GF-D8 (cell line): ENCODE data around the gene ATG7.
"Not testable (repeated sequence)": the region's sequence is repeated elsewhere in the genome, so short reads cannot be mapped to it uniquely, and the experiment has no call there.

Experiments
- DNase-seq: peaks from one replicate; lab custom pipeline; 2025; lab: John Stamatoyannopoulos, UW

The ATG7 gene

GRCh38 chr3:11434563-11435096 lies 162.4 kb downstream of the ATG7 start:
- no peak for DNase-seq

GRCh38 chr3:11435440-11436165 lies 163.4 kb downstream of the ATG7 start:
- DNase-seq: no peak

DNA sequence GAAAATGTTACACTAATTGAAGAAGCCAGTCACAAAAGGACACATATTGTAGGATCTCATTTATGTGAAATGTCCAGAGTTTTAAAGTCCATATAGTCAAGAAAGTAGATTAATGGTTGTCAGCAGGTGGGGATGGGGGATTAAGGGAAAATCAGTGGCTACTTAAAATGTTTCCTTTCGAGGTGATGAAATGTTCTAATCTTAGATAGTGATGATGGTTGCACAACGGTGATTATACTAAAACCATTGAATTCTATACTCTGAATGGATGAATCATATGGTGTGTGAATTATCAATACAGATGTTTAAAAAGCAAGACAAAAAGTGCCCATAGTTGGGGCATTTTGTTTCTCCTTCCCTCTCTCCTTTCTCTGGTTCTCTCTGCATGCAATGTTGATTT lies 164.6 kb downstream of the ATG7 start:
- no peak for DNase-seq

DNA sequence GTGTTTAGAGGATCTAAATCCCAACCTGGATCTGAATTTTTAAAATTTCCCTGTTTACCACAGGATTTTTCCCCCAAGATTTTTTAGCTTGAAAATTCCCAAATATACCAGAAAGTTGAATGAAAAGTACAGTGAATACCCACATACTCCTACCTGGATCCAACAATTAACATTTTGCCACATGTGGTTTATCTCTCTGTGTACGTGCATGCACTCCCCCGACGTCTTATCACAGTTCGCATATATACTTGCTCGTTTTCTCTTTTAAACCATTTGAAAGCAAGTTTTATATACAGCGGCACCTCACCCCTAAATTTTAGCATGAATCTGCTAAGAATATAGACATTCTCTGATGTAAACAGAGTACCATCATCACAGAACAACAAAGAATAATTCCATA lies 165.3 kb downstream of the ATG7 start:
- no peak for DNase-seq

DNA sequence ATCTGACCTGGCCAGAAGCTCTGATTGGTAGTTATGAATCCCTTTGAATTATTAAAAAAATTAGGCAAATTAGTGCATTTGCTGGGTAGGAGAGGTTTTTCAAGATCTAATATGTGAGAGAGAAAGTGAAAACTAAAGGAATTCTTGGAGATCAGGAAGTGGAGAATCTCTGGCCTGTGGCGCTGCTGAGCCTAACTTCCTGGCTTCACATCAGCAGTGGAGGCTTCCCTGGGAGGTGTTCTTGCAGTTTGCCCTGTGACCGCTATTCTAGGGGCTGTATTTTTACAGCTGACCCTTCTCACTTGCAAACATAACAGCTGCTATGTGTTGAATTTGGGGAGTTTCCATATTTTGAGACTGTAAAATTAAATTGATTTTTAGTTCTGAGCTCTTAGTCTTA lies 166.4 kb downstream of the ATG7 start:
- no peak for DNase-seq

DNA sequence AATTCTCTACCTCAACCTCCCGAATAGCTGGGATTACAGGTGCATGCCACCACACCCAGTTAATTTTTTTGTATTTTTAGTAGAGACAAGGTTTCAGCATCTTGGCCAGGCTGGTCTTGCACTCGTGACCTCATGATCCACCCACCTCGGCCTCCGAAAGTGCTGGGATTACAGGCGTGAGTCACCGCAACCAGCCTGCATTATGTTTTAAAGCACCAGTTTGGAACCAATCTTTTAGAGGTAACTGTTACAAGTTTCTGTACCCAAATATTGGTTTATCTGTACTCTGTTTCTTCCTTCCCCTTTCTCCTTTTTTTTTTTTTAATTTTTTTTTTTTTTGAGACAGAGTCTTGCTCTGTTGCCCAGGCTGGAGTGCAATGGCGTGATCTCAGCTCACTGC lies 169.1 kb downstream of the ATG7 start:
- not testable (repeated sequence) for DNase-seq

- DNase-seq: no peak
Measured at GRCh38 chr3:11444404-11444803, 172.2 kb downstream of the ATG7 start.

DNA sequence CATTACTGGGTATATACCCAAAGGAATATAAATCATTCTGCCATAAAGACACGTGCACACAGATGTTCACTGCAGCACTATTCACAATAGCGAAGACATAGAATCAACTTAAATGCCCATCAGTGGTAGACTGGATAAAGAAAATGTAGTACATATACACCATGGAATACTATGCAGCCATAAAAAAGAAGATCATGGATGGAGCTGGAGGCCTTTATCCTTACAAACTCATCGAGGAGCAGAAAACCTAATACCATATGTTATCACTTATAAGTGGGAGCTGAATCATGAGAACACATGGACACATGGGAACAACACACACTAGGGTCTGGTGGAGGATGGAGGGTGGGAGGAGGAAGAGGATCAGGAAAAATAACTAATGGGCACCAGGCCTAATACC lies 173.0 kb downstream of the ATG7 start:
- DNase-seq: not testable (repeated sequence)

DNA sequence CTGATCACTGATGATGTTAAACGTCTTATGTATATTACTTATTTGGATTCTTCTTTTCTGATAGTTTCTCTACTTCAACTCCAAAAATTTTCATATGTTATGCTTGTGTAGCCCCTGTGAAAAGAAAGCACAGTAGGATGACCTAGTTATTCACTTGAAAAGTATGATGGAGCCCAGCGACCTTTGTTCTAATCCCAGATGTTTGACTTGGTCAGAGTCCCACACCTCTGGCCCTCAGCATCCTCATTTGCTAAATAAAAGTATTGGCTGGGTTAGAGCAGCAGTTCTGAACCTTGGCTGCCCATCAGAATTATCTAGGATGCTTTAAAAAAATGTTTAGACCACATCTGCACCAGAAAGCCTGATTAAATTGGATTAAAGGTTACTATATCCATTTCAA lies 173.7 kb downstream of the ATG7 start:
- DNase-seq: no peak

GRCh38 chr3:11447584-11448200 lies 175.5 kb downstream of the ATG7 start:
- no peak for DNase-seq

- DNase-seq: no peak
Measured at GRCh38 chr3:11450015-11450414, 177.8 kb downstream of the ATG7 start.

DNA sequence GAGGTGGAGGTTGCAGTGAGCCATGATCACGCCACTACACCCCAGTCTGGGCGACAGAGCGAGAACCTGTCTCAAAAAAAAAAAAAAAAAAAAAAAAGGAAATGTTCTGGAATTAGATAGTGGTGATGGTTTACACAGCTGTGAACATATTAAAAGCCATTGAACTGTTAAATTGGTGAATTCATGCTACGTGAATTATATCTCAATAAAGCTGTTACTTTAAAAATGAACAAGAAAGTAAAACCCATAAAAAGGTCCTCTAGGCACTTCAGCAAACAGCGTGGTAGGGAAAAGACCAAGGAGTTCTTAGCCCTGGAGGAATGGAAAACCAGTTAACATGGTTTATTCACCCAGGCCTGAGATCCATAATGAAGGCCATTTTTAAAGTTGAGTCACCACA lies 180.1 kb downstream of the ATG7 start:
- DNase-seq: no peak

GRCh38 chr3:11452885-11453847 lies 181.0 kb downstream of the ATG7 start:
- no peak for DNase-seq

DNA sequence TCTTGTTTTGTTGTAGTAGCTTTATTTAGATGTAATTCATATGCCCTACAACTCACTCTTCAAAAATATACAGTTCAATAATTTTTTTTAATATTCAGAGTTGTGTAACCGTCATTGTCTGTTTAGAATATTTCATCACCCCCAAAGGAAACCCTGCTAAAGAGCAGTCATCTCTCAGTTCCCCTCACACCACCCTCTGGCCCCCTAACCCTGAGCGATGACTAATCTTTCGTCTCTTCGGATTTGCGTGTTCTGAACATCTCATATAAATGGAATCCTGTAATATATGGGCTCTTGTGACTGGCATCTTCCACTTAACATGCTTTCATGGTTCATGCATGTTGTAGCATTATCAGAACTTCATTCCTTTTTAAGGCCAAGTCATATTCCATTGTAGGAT lies 183.8 kb downstream of the ATG7 start:
- no peak for DNase-seq

GRCh38 chr3:11457135-11457534 lies 184.9 kb downstream of the ATG7 start:
- no peak for DNase-seq

DNA sequence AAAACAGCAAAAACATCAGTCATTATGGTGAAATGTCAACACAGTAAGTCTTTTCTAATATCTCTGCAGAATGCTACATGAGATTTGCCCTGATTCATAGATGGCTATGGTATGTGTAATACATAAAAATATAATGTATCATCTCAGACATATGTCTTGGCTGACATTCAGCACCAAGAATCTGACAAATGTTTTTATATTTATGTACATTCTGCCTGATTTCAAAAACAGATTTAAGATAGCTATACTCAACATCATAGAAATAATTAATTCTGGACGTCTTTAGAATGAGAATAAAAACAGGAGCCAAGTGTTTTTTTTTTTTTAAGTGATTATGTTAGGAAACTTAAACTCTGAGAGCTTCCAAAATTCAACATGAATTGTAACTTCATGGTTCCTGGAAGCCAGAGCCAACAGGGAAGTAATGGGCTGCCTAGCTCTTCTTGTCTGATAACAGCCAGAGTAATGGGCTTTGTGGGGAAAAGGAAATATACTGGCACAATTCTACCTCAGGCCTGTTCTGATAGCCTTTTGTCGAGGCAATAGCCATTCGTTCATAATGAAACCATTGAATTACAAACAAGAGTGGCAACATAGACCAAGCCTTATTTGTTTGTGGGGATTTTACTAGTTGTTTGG lies 187.1 kb downstream of the ATG7 start:
- no peak for DNase-seq

DNA sequence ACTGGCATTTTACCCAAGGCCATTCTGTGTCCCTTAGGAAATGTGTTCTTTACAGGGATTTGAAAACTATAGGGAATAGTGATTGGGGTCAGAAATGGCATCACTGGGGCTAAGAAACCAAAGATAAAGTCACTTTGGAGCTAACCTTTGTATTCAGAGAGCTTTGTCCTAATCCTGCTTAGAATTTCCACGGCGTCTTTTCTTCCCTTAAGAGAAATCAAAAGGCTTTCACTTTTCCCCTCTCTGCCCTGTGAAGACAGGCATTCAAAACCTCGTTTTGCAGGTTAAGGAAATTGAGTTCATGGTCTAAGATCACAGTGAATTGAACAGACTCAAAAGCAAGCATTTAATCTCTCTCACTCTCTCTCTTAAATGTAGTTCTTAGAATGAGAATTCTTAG lies 189.0 kb downstream of the ATG7 start:
- no peak for DNase-seq

DNA sequence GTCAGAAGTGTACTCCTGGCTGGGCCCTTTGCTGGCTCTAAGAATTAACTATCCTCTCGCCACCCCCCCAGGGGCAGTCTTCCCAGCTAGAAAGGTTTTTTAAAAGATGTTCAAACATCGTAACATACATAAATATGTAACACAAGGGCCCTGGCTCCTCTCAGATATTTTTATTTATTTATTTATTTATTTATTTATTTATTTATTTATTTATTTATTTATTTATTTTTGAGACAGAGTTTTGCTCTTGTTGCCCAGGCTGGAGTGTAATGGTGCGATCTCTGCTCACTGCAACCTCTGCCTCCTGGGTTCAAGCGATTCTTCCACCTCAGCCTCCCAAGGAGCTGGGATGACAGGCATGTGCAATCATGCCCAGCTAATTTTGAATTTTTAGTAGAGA lies 190.5 kb downstream of the ATG7 start:
- not testable (repeated sequence) for DNase-seq

GRCh38 chr3:11463591-11463990 lies 191.4 kb downstream of the ATG7 start:
- no peak for DNase-seq

DNA sequence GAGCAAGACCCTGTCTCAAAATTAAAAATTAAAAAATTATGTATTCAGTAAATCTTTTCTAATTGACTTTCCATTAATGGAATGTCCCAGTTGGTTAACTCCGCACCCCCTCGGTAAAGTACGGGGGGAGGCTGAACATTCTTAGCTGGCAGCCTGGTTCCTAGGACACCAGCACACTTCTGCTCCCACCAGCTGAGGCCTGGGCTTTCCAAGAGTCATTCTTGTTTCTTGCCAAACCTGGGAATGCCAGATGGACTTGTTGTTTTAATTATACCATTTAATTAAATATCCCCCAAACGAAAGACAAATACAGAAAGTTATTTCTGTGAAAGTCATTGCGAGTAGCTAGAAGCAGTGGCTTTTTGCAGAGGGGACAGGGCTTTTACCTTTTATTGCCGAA lies 192.2 kb downstream of the ATG7 start:
- DNase-seq: no peak

DNA sequence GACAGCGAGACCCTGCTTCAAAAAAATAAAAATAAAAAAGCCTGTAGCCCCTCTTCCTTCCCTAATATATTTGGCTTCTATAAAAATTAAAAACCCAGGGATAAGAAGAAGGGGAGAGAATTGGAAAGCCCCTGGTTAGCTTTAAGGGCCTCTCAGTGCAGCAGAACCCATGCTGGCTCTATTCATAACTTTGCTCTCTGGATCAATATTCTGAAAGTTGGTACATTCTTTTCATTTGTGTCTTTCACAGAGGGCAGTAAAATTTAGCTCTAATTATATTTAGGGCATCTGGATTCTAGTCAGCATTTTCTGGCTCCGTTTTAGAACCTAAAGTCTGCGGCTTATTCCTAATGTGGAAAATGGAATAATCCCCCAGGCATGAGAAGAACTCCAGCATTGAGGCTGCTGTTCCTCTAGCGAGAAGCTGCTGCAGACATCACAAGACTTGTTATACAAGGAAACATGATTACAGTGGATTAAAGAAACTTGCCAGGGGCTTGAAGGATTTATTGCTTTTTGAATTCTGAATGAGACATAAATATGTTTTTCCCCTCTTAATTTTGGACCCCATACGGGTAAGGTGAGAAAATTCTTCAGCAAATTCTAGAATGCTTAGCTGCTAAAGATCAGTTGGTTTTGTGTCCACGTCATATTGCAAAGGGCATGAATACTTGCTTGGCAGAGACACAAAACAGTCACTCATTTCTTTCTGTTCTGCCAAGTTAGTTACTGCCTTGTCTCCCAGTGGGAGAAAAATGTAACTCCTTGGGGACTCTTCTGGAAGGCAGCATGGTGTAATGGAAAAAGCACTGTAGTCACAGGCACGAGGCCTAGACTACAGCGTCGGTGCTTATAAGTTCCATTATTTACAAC lies 193.8 kb downstream of the ATG7 start:
- no peak for DNase-seq
